ENCODE measurements around the gene DLX4.

DLX4 gene

GRCh38 chr17:49956780-49957179 lies 12.2 kb upstream of the DLX4 start:
- no peak overlapping the region for H3K27ac ChIP-seq
- TF ChIP-seq CTCF (IDR thresholded peaks at IDR 0.05) (no peak), ZFX (IDR thresholded peaks at IDR 0.05; ENCODE audit: borderline replicate concordance) (no peak)

GRCh38 chr17:49957350-49957749 lies 11.6 kb upstream of the DLX4 start:
- TF ChIP-seq ZFX (IDR thresholded peaks at IDR 0.05; ENCODE audit: borderline replicate concordance): no peak
- no peak for TF ChIP-seq CTCF (IDR thresholded peaks at IDR 0.05)
- H3K27ac ChIP-seq: no peak overlapping the region

- H3K27ac ChIP-seq: no peak overlapping the region
- TF ChIP-seq CTCF (IDR thresholded peaks at IDR 0.05) (no peak), ZFX (IDR thresholded peaks at IDR 0.05; ENCODE audit: borderline replicate concordance) (no peak)
Observed at GRCh38 chr17:49958723-49959122, 10.3 kb upstream of the DLX4 start.

GRCh38 chr17:49959183-49959935 lies 9.6 kb upstream of the DLX4 start:
- TF ChIP-seq ZFX (IDR thresholded peaks at IDR 0.05; ENCODE audit: borderline replicate concordance): no peak
- no peak for TF ChIP-seq CTCF (IDR thresholded peaks at IDR 0.05)
- no peak overlapping the region for H3K27ac ChIP-seq

GRCh38 chr17:49962599-49963308 lies 6.2 kb upstream of the DLX4 start:
- TF ChIP-seq ZFX (IDR thresholded peaks at IDR 0.05; ENCODE audit: borderline replicate concordance): no peak
- H3K27ac ChIP-seq: no peak overlapping the region

- no peak overlapping the region for H3K27ac ChIP-seq
- no peak for TF ChIP-seq CTCF (IDR thresholded peaks at IDR 0.05)
- TF ChIP-seq ZFX (IDR thresholded peaks at IDR 0.05; ENCODE audit: borderline replicate concordance): no peak
Observed at GRCh38 chr17:49963309-49963625, 5.7 kb upstream of the DLX4 start.

- TF ChIP-seq ZFX (IDR thresholded peaks at IDR 0.05; ENCODE audit: borderline replicate concordance): no peak
- TF ChIP-seq CTCF (IDR thresholded peaks at IDR 0.05): no peak
- no peak overlapping the region for H3K27ac ChIP-seq
Observed at GRCh38 chr17:49963626-49964302, 5.2 kb upstream of the DLX4 start.
